ENCODE measurements around the gene BPIFB2.

BPIFB2 gene

GRCh38 chr20:33063271-33063670 is 55.8 kb downstream of the BPIFB2 start:
- POLR2A ChIA-PET = no interaction called here
- WGBS (ENCODE audit: insufficient coverage) = 96% methylated on average over 4 of the region's 6 CpGs
- H3K9me3 ChIP-seq (ENCODE audit: control extremely low read depth in 1 of 5, control insufficient read depth in 4 of 5, insufficient read depth in 2 of 5, low read depth in 1 of 5, low read length in 4 of 5) = no peaks in the 10 kb centered on the region
- no peak overlapping the region for H3K4me3 ChIP-seq (ENCODE audit: control insufficient read depth in 1 of 7, extremely low read depth in 1 of 7, insufficient read depth in 4 of 7, low read depth in 2 of 7, low read length in 6 of 7)
- H3K4me1 ChIP-seq (ENCODE audit: control extremely low read depth in 1 of 4, control insufficient read depth in 4 of 4, insufficient read depth in 4 of 4, low read length in 3 of 4) = peaks cover 0 to 27% (median 11%) of the 10 kb centered on the region in 4 experiments
- CTCF ChIA-PET = no interaction called here
- H3K36me3 ChIP-seq (ENCODE audit: control insufficient read depth in 4 of 4, insufficient read depth in 4 of 4, low read length in 3 of 4) = no peaks in the 10 kb centered on the region
- H3K27ac ChIP-seq (ENCODE audit: insufficient read depth in 1 of 2, low read depth in 1 of 2, low read length in 2 of 2, poor library complexity in 1 of 2, severe bottlenecking in 2 of 2) = no peak overlapping the region
- H3K27me3 ChIP-seq (replicated peaks in 2 of 5; ENCODE audit: control insufficient read depth in 4 of 5, insufficient read depth in 5 of 5, low read length in 4 of 5) = no peaks in the 10 kb centered on the region
- DNase-seq = no peak

GRCh38 chr20:33064572-33065287 is 57.2 kb downstream of the BPIFB2 start:
- Histone ChIP-seq H3K36me3 (ENCODE audit: control insufficient read depth in 4 of 4, insufficient read depth in 4 of 4, low read length in 3 of 4) (no peaks in the 10 kb centered on the region), H3K27ac (ENCODE audit: insufficient read depth in 1 of 2, low read depth in 1 of 2, low read length in 2 of 2, poor library complexity in 1 of 2, severe bottlenecking in 2 of 2) (no peak overlapping the region), H3K4me1 (ENCODE audit: control extremely low read depth in 1 of 4, control insufficient read depth in 4 of 4, insufficient read depth in 4 of 4, low read length in 3 of 4) (peaks cover 0 to 42% (median 22%) of the 10 kb centered on the region in 4 experiments), H3K9me3 (ENCODE audit: control extremely low read depth in 1 of 5, control insufficient read depth in 4 of 5, insufficient read depth in 2 of 5, low read depth in 1 of 5, low read length in 4 of 5) (no peaks in the 10 kb centered on the region), H3K27me3 (replicated peaks in 2 of 5; ENCODE audit: control insufficient read depth in 4 of 5, insufficient read depth in 5 of 5, low read length in 4 of 5) (no peaks in the 10 kb centered on the region), H3K4me3 (ENCODE audit: control insufficient read depth in 1 of 7, extremely low read depth in 1 of 7, insufficient read depth in 4 of 7, low read depth in 2 of 7, low read length in 6 of 7) (no peak overlapping the region)
- ChIA-PET POLR2A (no interaction called here), CTCF (no interaction called here)
- no peak for DNase-seq
- WGBS (ENCODE audit: insufficient coverage) = 100% methylated on average over 10 of the region's 11 CpGs

- peaks cover 0 to 51% (median 33%) of the 10 kb centered on the region in 4 experiments for H3K4me1 ChIP-seq (ENCODE audit: control extremely low read depth in 1 of 4, control insufficient read depth in 4 of 4, insufficient read depth in 4 of 4, low read length in 3 of 4)
- H3K9me3 ChIP-seq (ENCODE audit: control extremely low read depth in 1 of 5, control insufficient read depth in 4 of 5, insufficient read depth in 2 of 5, low read depth in 1 of 5, low read length in 4 of 5) = no peaks in the 10 kb centered on the region
- H3K27me3 ChIP-seq (replicated peaks in 2 of 5; ENCODE audit: control insufficient read depth in 4 of 5, insufficient read depth in 5 of 5, low read length in 4 of 5) = no peaks in the 10 kb centered on the region
- H3K27ac ChIP-seq (ENCODE audit: insufficient read depth in 1 of 2, low read depth in 1 of 2, low read length in 2 of 2, poor library complexity in 1 of 2, severe bottlenecking in 2 of 2) = no peak overlapping the region
- no peaks in the 10 kb centered on the region for H3K36me3 ChIP-seq (ENCODE audit: control insufficient read depth in 4 of 4, insufficient read depth in 4 of 4, low read length in 3 of 4)
- no peak overlapping the region for H3K4me3 ChIP-seq (ENCODE audit: control insufficient read depth in 1 of 7, extremely low read depth in 1 of 7, insufficient read depth in 4 of 7, low read depth in 2 of 7, low read length in 6 of 7)
- POLR2A ChIA-PET = no interaction called here
- CTCF ChIA-PET = no interaction called here
- no peak for DNase-seq
- 100% methylated on average over 8 of the region's 9 CpGs for WGBS (ENCODE audit: insufficient coverage)
These were observed 58.3 kb downstream of the BPIFB2 start for GRCh38 chr20:33065785-33066184.

GRCh38 chr20:33067806-33068205 is 60.3 kb downstream of the BPIFB2 start:
- H3K27me3 ChIP-seq (replicated peaks in 2 of 5; ENCODE audit: control insufficient read depth in 4 of 5, insufficient read depth in 5 of 5, low read length in 4 of 5) = no peaks in the 10 kb centered on the region
- 48% methylated on average over 3 of the region's 3 CpGs for WGBS (ENCODE audit: insufficient coverage)
- POLR2A ChIA-PET = no interaction called here
- H3K4me3 ChIP-seq (ENCODE audit: control insufficient read depth in 1 of 7, extremely low read depth in 1 of 7, insufficient read depth in 4 of 7, low read depth in 2 of 7, low read length in 6 of 7) = no peak overlapping the region
- CTCF ChIA-PET = interaction anchor here (1.0 kb wide), 1 partner anchor 13 kb away, joined by 4 read pairs; no protein-coding TSS in a partner anchor
- peak; percentile 22 to 66 (median 51) for DNase-seq
- H3K36me3 ChIP-seq (ENCODE audit: control insufficient read depth in 4 of 4, insufficient read depth in 4 of 4, low read length in 3 of 4) = no peaks in the 10 kb centered on the region
- peaks cover 0 to 1% (median 0%) of the 10 kb centered on the region in 5 experiments for H3K9me3 ChIP-seq (ENCODE audit: control extremely low read depth in 1 of 5, control insufficient read depth in 4 of 5, insufficient read depth in 2 of 5, low read depth in 1 of 5, low read length in 4 of 5)
- peaks cover 0 to 37% (median 34%) of the 10 kb centered on the region in 4 experiments for H3K4me1 ChIP-seq (ENCODE audit: control extremely low read depth in 1 of 4, control insufficient read depth in 4 of 4, insufficient read depth in 4 of 4, low read length in 3 of 4)
- no peak overlapping the region for H3K27ac ChIP-seq (ENCODE audit: insufficient read depth in 1 of 2, low read depth in 1 of 2, low read length in 2 of 2, poor library complexity in 1 of 2, severe bottlenecking in 2 of 2)

GRCh38 chr20:33068251-33068939 is 60.9 kb downstream of the BPIFB2 start:
- H3K36me3 ChIP-seq (ENCODE audit: control insufficient read depth in 4 of 4, insufficient read depth in 4 of 4, low read length in 3 of 4) = no peaks in the 10 kb centered on the region
- H3K27ac ChIP-seq (ENCODE audit: insufficient read depth in 1 of 2, low read depth in 1 of 2, low read length in 2 of 2, poor library complexity in 1 of 2, severe bottlenecking in 2 of 2) = no peak overlapping the region
- H3K9me3 ChIP-seq (ENCODE audit: control extremely low read depth in 1 of 5, control insufficient read depth in 4 of 5, insufficient read depth in 2 of 5, low read depth in 1 of 5, low read length in 4 of 5) = peaks cover 0 to 1% (median 0%) of the 10 kb centered on the region in 5 experiments
- POLR2A ChIA-PET = interaction anchor here (0.6 kb wide), 1 partner anchor 30 kb away, joined by 4 read pairs; no protein-coding TSS in a partner anchor
- CTCF ChIA-PET = interaction anchor here (0.9 to 1.3 kb wide), 2 partner anchors 8 to 21 kb away, joined by 3 to 4 read pairs; no protein-coding TSS in a partner anchor
- H3K4me1 ChIP-seq (ENCODE audit: control extremely low read depth in 1 of 4, control insufficient read depth in 4 of 4, insufficient read depth in 4 of 4, low read length in 3 of 4) = peaks cover 0 to 37% (median 34%) of the 10 kb centered on the region in 4 experiments
- no peak overlapping the region for H3K4me3 ChIP-seq (ENCODE audit: control insufficient read depth in 1 of 7, extremely low read depth in 1 of 7, insufficient read depth in 4 of 7, low read depth in 2 of 7, low read length in 6 of 7)
- no peaks in the 10 kb centered on the region for H3K27me3 ChIP-seq (replicated peaks in 2 of 5; ENCODE audit: control insufficient read depth in 4 of 5, insufficient read depth in 5 of 5, low read length in 4 of 5)
- 89% methylated on average over 10 of the region's 12 CpGs for WGBS (ENCODE audit: insufficient coverage)
- DNase-seq = no peak

GRCh38 chr20:33069673-33070072 is 62.2 kb downstream of the BPIFB2 start:
- peak in 1 of 3 donors; percentile 6 for DNase-seq
- ChIA-PET CTCF (interaction anchor here (0.9 to 1.3 kb wide), 2 partner anchors 9 to 20 kb away, joined by 3 to 4 read pairs; no protein-coding TSS in a partner anchor), POLR2A (no interaction called here)
- Histone ChIP-seq H3K36me3 (ENCODE audit: control insufficient read depth in 4 of 4, insufficient read depth in 4 of 4, low read length in 3 of 4) (no peaks in the 10 kb centered on the region), H3K4me1 (ENCODE audit: control extremely low read depth in 1 of 4, control insufficient read depth in 4 of 4, insufficient read depth in 4 of 4, low read length in 3 of 4) (peaks cover 0 to 37% (median 34%) of the 10 kb centered on the region in 4 experiments), H3K27me3 (replicated peaks in 2 of 5; ENCODE audit: control insufficient read depth in 4 of 5, insufficient read depth in 5 of 5, low read length in 4 of 5) (no peaks in the 10 kb centered on the region), H3K27ac (ENCODE audit: insufficient read depth in 1 of 2, low read depth in 1 of 2, low read length in 2 of 2, poor library complexity in 1 of 2, severe bottlenecking in 2 of 2) (no peak overlapping the region), H3K4me3 (ENCODE audit: control insufficient read depth in 1 of 7, extremely low read depth in 1 of 7, insufficient read depth in 4 of 7, low read depth in 2 of 7, low read length in 6 of 7) (no peak overlapping the region), H3K9me3 (ENCODE audit: control extremely low read depth in 1 of 5, control insufficient read depth in 4 of 5, insufficient read depth in 2 of 5, low read depth in 1 of 5, low read length in 4 of 5) (peaks cover 0 to 1% (median 0%) of the 10 kb centered on the region in 5 experiments)
- WGBS (ENCODE audit: insufficient coverage) = 81% methylated on average over 7 of the region's 9 CpGs
